Cardiac muscle cell (in vitro differentiated cells and primary cell): Measurements from ENCODE around the gene HIP1R. TPM values are rescaled to one million over a fixed set of nuclear protein-coding genes. Genes with fewer than 3 reads are reported as not detected.

Experiments
- DNase-seq, 2 donors: peaks; one replicate each; pipeline versions ENCODE4 v3.0.0 to v3.0.0-alpha.2; 2010 to 2017; ENCODE audit warnings: low read depth in 1 of 2, low spot score in 1 of 2
- H3K27ac ChIP-seq: fragments of 200-600 bp; sonication (generic); 2 replicates; pipeline ENCODE4 v1.5.1; 2016
- H3K27me3 ChIP-seq: fragments of 200-600 bp; sonication (generic); 2 replicates; pipeline ENCODE4 v1.6.0; 2016; ENCODE audit warnings: control low read depth
- H3K36me3 ChIP-seq: fragments of 200-600 bp; sonication (generic); 2 replicates; pipeline ENCODE4 v1.5.1; 2016; ENCODE audit warnings: control low read depth
- H3K4me1 ChIP-seq: fragments of 200-600 bp; sonication (generic); 2 replicates; pipeline ENCODE4 v1.8.1; 2017; ENCODE audit warnings: low read depth, mild to moderate bottlenecking, mixed run types
- H3K4me3 ChIP-seq: fragments of 200-600 bp; sonication (generic); 2 replicates; pipeline ENCODE4 v1.5.1; 2016; ENCODE audit warnings: mild to moderate bottlenecking
- H3K9me3 ChIP-seq: fragments of 200-600 bp; sonication (generic); 2 replicates; pipeline ENCODE4 v1.5.1; 2017; ENCODE audit warnings: low read depth, mild to moderate bottlenecking, control low read depth
- CTCF ChIP-seq: IDR thresholded peaks from 2 replicates; pipeline ENCODE4 v1.5.1; 2012; ENCODE audit warnings: low read depth, mild to moderate bottlenecking, low read length
- polyA plus RNA-seq: library from polyadenylated mRNA; unstranded; fragments of >200 nt; fragmentation: Nextera tagmentation; extraction: Ambion mirVana; gene quantifications from 2 replicates; pipeline ENCODE4 v1.2.1, GENCODE V29; 2016
- total RNA-seq: library from RNA; depleted of rRNA; stranded (reverse); fragments of >200 nt; gene quantifications from 2 replicates; pipeline ENCODE4 v1.2.3, GENCODE V29; 2016

The HIP1R gene
- total and polyA plus RNA-seq, 2 experiments from 2014 or later = 18.3 to 38.4 TPM

GRCh38 chr12:122847921-122848421 is 12.7 kb downstream of the HIP1R start:
- no peaks in the 10 kb centered on the region for H3K9me3 ChIP-seq
- H3K36me3 ChIP-seq = no peaks in the 10 kb centered on the region
- peaks cover 7% of the 10 kb centered on the region for H3K4me1 ChIP-seq
- H3K27ac ChIP-seq = no peak overlapping the region
- no peak overlapping the region for H3K4me3 ChIP-seq
- H3K27me3 ChIP-seq = no peaks in the 10 kb centered on the region
- no peak for DNase-seq
- no peak for TF ChIP-seq CTCF

- DNase-seq = no peak
- peaks cover 11% of the 10 kb centered on the region for H3K4me1 ChIP-seq
- no peak for TF ChIP-seq CTCF
Measured at GRCh38 chr12:122848471-122849351, 13.5 kb downstream of the HIP1R start.

GRCh38 chr12:122849352-122850047 is 14.2 kb downstream of the HIP1R start:
- TF ChIP-seq CTCF = no peak
- Histone ChIP-seq H3K27ac (no peak overlapping the region), H3K4me1 (peaks cover 11% of the 10 kb centered on the region), H3K27me3 (no peaks in the 10 kb centered on the region), H3K36me3 (no peaks in the 10 kb centered on the region), H3K9me3 (no peaks in the 10 kb centered on the region), H3K4me3 (no peak overlapping the region)
- no peak for DNase-seq

More at GRCh38 chr12:122848471-122849351, 13.5 kb downstream of the HIP1R start:
- H3K9me3 ChIP-seq = no peaks in the 10 kb centered on the region
- H3K36me3 ChIP-seq = no peaks in the 10 kb centered on the region
- no peaks in the 10 kb centered on the region for H3K27me3 ChIP-seq
- H3K27ac ChIP-seq = no peak overlapping the region
- no peak overlapping the region for H3K4me3 ChIP-seq

- Histone ChIP-seq H3K36me3 (no peaks in the 10 kb centered on the region), H3K27me3 (no peaks in the 10 kb centered on the region), H3K9me3 (no peaks in the 10 kb centered on the region), H3K4me3 (no peak overlapping the region), H3K27ac (no peak overlapping the region), H3K4me1 (peaks cover 11% of the 10 kb centered on the region)
- no peak for TF ChIP-seq CTCF
- DNase-seq = no peak
Measured at GRCh38 chr12:122850048-122850445, 14.8 kb downstream of the HIP1R start.

GRCh38 chr12:122850695-122851350 is 15.6 kb downstream of the HIP1R start:
- no peak for DNase-seq
- Histone ChIP-seq H3K27ac (no peak overlapping the region), H3K27me3 (no peaks in the 10 kb centered on the region), H3K4me3 (no peak overlapping the region), H3K4me1 (peaks cover 11% of the 10 kb centered on the region), H3K9me3 (no peaks in the 10 kb centered on the region), H3K36me3 (no peaks in the 10 kb centered on the region)
- no peak for TF ChIP-seq CTCF
